Measurements from ENCODE around the gene PTPN4.
A peak's percentile ranks its signal among the peaks of the same experiment; 100 is the strongest.

The PTPN4 gene

GRCh38 chr2:119810049-119810630 lies 50.4 kb downstream of the PTPN4 start:
- no peak for DNase-seq

- no peak for DNase-seq
These were observed 54.5 kb downstream of the PTPN4 start for GRCh38 chr2:119814216-119814615.

- no peak for DNase-seq
These were observed 59.1 kb downstream of the PTPN4 start for GRCh38 chr2:119818792-119819191.

GRCh38 chr2:119819846-119820245 lies 60.1 kb downstream of the PTPN4 start:
- no peak for DNase-seq

GRCh38 chr2:119820275-119820674 lies 60.6 kb downstream of the PTPN4 start:
- DNase-seq = no peak

GRCh38 chr2:119821266-119821665 lies 61.5 kb downstream of the PTPN4 start:
- DNase-seq = no peak

- DNase-seq = peak; percentile 10
These were observed 64.1 kb downstream of the PTPN4 start for GRCh38 chr2:119823734-119824334.

GRCh38 chr2:119826370-119826961 lies 66.7 kb downstream of the PTPN4 start:
- peak; percentile 9 for DNase-seq

GRCh38 chr2:119827866-119828507 lies 68.3 kb downstream of the PTPN4 start:
- no peak for DNase-seq

GRCh38 chr2:119836455-119837142 lies 76.9 kb downstream of the PTPN4 start:
- no peak for DNase-seq

- no peak for DNase-seq
These were observed 77.6 kb downstream of the PTPN4 start for GRCh38 chr2:119837350-119837749.

GRCh38 chr2:119837759-119838158 lies 78.0 kb downstream of the PTPN4 start:
- DNase-seq = no peak

GRCh38 chr2:119838179-119838578 lies 78.5 kb downstream of the PTPN4 start:
- DNase-seq = no peak

GRCh38 chr2:119841550-119841949 lies 81.8 kb downstream of the PTPN4 start:
- DNase-seq = no peak

GRCh38 chr2:119846021-119846420 lies 86.3 kb downstream of the PTPN4 start:
- DNase-seq = no peak

GRCh38 chr2:119849838-119850565 lies 90.3 kb downstream of the PTPN4 start:
- DNase-seq = no peak

GRCh38 chr2:119852214-119852613 lies 92.5 kb downstream of the PTPN4 start:
- DNase-seq = no peak

- DNase-seq = no peak
These were observed 94.2 kb downstream of the PTPN4 start for GRCh38 chr2:119853777-119854399.

- no peak for DNase-seq
These were observed 96.8 kb downstream of the PTPN4 start for GRCh38 chr2:119856469-119856901.

GRCh38 chr2:119857742-119858141 lies 98.0 kb downstream of the PTPN4 start:
- no peak for DNase-seq

GRCh38 chr2:119859528-119859927 lies 99.8 kb downstream of the PTPN4 start:
- DNase-seq = no peak

GRCh38 chr2:119860924-119861323 lies 101.2 kb downstream of the PTPN4 start:
- no peak for DNase-seq
